Neural crest cell (in vitro differentiated cells): ENCODE results near the gene CIAO1. TPM values are rescaled to one million over a fixed set of nuclear protein-coding genes. Genes with fewer than 3 reads are reported as not detected.

ENCODE experiments used
- DNase-seq: peaks from one replicate; pipeline ENCODE4 v3.0.0; 2021; ENCODE audit warnings: low read depth, mixed read lengths, low spot score
- H3K27ac Mint-ChIP-seq: one replicate; pipeline ENCODE4 v1.8.0; 2021; ENCODE audit warnings: mild to moderate bottlenecking, mixed read lengths; ENCODE audit not compliant: unreplicated experiment
- H3K27me3 Mint-ChIP-seq: 2 replicates; pipeline ENCODE4 v1.8.0; 2021; ENCODE audit warnings: low read depth, mild to moderate bottlenecking, mixed read lengths
- H3K36me3 Mint-ChIP-seq: 2 replicates; pipeline ENCODE4 v1.8.0; 2021; ENCODE audit warnings: low read depth, mild to moderate bottlenecking, mixed read lengths
- H3K4me1 Mint-ChIP-seq: 2 replicates; pipeline ENCODE4 v1.8.0; 2021; ENCODE audit warnings: mixed read lengths
- H3K4me3 Mint-ChIP-seq: one replicate; pipeline ENCODE4 v1.8.0; 2021; ENCODE audit warnings: mild to moderate bottlenecking, mixed read lengths
- H3K9me3 Mint-ChIP-seq: 2 replicates; pipeline ENCODE4 v1.8.0; 2021; ENCODE audit warnings: mixed read lengths
- total RNA-seq: library from RNA; stranded (reverse); gene quantifications from 2 replicates; pipeline ENCODE4 v1.2.1, GENCODE V29; 2021
- TF ChIP-seq, protein P1 (sequence below): fragments of 200-600 bp; sonication (generic); conservative IDR thresholded peaks from 2 replicates; pipeline ENCODE4 v1.5.0; 2021; ENCODE audit warnings: antibody characterized with exemption, mild to moderate bottlenecking

The CIAO1 gene
- total RNA-seq, 1 donor from 2014 or later: 89.8 TPM

DNA sequence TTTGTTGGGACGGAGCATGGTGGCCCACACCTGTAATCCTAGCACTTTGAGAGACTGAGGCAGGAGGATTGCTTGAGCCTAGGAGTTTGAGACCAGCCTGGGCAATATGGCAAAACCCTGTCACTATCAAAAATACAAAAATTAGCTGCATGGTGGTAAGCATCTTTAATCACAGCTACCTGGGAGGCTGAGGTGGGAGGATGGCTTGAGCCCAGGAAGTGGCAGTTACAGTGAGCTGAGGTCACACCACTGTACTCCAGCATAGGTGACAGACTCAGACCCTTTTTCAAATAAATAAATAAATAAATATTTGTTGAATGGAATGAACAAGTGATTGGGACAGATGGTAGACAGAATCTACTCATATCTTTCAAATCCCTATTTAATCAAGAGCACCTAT is 53.4 kb downstream of the CIAO1 start:
- H3K27me3 Mint-ChIP-seq: peaks cover 38% of the 10 kb centered on the region
- H3K4me1 Mint-ChIP-seq: peaks cover 46% of the 10 kb centered on the region
- peak overlapping the region; percentile 3 for H3K4me3 Mint-ChIP-seq
- DNase-seq: no peak
- TF ChIP-seq, protein P1, sequence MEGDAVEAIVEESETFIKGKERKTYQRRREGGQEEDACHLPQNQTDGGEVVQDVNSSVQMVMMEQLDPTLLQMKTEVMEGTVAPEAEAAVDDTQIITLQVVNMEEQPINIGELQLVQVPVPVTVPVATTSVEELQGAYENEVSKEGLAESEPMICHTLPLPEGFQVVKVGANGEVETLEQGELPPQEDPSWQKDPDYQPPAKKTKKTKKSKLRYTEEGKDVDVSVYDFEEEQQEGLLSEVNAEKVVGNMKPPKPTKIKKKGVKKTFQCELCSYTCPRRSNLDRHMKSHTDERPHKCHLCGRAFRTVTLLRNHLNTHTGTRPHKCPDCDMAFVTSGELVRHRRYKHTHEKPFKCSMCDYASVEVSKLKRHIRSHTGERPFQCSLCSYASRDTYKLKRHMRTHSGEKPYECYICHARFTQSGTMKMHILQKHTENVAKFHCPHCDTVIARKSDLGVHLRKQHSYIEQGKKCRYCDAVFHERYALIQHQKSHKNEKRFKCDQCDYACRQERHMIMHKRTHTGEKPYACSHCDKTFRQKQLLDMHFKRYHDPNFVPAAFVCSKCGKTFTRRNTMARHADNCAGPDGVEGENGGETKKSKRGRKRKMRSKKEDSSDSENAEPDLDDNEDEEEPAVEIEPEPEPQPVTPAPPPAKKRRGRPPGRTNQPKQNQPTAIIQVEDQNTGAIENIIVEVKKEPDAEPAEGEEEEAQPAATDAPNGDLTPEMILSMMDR: no peak
- peaks cover 6% of the 10 kb centered on the region for H3K36me3 Mint-ChIP-seq
- H3K9me3 Mint-ChIP-seq: no peaks in the 10 kb centered on the region
- no peak overlapping the region for H3K27ac Mint-ChIP-seq

DNA sequence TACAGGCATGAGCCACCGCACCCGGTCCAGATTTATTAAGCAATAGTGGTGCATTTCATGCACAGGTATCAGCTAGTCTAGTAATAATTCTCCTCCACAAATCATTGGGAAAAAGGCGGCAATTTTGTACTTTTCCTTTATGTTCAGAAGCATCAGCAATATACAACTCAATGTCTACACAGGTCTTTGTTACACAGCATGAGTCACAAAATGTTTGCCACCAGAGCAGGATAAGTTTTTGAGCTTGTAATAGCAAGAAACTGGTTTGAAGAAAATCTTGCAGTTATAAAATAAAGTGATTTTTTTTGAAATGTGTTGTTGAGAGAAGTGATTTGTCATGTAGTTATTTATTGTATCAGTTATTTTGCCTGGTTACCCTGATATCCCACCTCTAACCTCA is 54.3 kb downstream of the CIAO1 start:
- H3K36me3 Mint-ChIP-seq: peaks cover 3% of the 10 kb centered on the region
- H3K4me3 Mint-ChIP-seq: peak overlapping the region; percentile 87
- peaks cover 48% of the 10 kb centered on the region for H3K4me1 Mint-ChIP-seq
- H3K27ac Mint-ChIP-seq: no peak overlapping the region
- no peaks in the 10 kb centered on the region for H3K9me3 Mint-ChIP-seq
- DNase-seq: no peak
- peaks cover 44% of the 10 kb centered on the region for H3K27me3 Mint-ChIP-seq
- TF ChIP-seq, protein P1: no peak

DNA sequence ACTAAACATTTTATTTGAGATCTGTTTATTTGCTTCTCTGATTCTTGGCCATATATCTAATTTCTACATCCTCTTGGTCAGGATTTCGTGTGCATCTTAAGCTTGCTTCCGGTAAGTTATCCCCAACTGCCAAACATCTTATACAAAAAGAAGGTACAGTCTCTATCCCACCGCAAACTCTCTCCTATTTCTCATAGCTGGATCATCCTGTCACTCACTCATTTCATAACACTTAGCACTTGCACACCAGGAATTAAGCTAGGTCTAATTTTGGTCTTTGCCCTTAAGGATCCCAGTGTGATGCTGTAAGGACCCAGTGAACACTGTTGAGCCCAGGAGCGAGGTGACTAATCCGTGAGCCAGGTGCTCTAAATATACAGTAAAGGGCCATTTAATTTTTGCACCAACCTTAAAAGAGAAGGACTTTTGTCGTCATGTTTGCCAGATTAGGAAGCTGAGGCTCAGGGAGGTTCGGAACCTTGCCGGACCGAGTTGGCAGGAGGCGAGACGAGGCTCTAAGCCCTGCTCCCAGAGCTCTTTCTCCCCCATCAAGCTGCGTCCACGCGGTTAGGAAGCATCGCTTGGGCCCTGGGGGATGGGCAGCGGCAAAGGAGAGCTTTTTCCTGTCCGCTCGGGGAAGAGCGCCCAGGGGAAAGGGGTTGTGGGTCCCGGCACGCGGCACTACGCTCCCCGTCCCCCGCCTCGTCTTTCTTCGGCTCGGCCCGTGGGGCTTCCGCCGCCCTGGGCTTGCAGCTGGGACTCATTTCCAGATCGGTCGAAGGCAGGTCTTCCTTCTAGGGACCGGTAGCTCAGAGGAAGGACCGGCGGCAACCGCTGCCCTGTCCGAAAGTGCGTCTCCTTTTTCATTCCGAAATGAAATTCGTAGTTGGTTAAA is 55.0 kb downstream of the CIAO1 start:
- peak overlapping the region; percentile 57 for H3K27ac Mint-ChIP-seq
- peak; percentile 41 for DNase-seq
- peak overlapping the region; percentile 87 for H3K4me3 Mint-ChIP-seq
- H3K36me3 Mint-ChIP-seq: peaks cover 3% of the 10 kb centered on the region
- H3K9me3 Mint-ChIP-seq: no peaks in the 10 kb centered on the region
- peaks cover 48% of the 10 kb centered on the region for H3K27me3 Mint-ChIP-seq
- peaks cover 48% of the 10 kb centered on the region for H3K4me1 Mint-ChIP-seq
- TF ChIP-seq, protein P1: no peak

Other genes with a start within 250 kb of the CIAO1 start
- gene GPAT2, start 231.3 kb upstream of the CIAO1 start, total RNA-seq: not detected in 2 replicates
- gene ADRA2B, start 149.7 kb upstream of the CIAO1 start, total RNA-seq: 0.79 and 0.82 TPM in 2 replicates
- gene ASTL, start 127.7 kb upstream of the CIAO1 start, total RNA-seq: not detected in 2 replicates
- gene DUSP2, start 120.8 kb upstream of the CIAO1 start, total RNA-seq: 1.0 and 1.1 TPM in 2 replicates
- gene STARD7, start 57.4 kb upstream of the CIAO1 start, total RNA-seq: 178 and 186 TPM in 2 replicates
- 28.8 and 30.6 TPM in 2 replicates for gene TMEM127, start 228 bp upstream of the CIAO1 start, total RNA-seq
- 248 and 250 TPM in 2 replicates for gene SNRNP200, start 39.3 kb downstream of the CIAO1 start, total RNA-seq
- 24.2 and 25.6 TPM in 2 replicates for gene ITPRIPL1, start 59.1 kb downstream of the CIAO1 start, total RNA-seq
- gene NCAPH, start 69.5 kb downstream of the CIAO1 start, total RNA-seq: 78.8 and 80.9 TPM in 2 replicates
- gene NEURL3, start 239.1 kb downstream of the CIAO1 start, total RNA-seq: 0.21 TPM in 1 of 2 replicates, not detected in the other